ENCODE data around the gene CDC42BPB.

DNA sequence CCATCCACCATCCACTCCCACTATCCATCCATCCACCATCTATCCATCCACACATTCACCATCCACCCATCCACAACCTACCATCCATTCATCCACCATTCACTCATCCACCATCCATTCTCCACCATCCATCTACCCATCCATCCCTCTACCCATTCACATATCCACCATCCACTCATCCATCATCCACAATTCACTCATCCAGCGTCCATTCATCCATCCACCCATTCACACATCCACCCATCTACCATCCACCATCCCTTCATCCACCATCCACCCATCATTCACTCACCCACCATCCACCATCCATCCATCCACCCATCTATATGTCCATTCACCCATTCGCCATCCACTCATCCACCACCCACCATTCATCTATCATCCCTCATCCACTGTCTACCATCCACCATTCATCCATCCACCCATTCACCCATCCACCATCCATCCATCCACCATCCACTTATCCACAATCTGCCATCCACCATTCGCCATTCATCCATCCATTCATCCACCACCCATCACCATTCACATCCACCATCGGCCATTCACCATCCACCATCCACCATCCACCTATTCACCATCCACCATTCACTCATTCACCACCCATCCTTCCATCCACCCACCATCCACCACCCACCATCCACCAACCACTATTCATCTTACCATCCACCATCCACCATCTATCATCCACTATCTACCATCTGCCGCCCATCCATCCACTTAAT is 136.9 kb downstream of the CDC42BPB start:
- TF ChIP-seq, protein P1, sequence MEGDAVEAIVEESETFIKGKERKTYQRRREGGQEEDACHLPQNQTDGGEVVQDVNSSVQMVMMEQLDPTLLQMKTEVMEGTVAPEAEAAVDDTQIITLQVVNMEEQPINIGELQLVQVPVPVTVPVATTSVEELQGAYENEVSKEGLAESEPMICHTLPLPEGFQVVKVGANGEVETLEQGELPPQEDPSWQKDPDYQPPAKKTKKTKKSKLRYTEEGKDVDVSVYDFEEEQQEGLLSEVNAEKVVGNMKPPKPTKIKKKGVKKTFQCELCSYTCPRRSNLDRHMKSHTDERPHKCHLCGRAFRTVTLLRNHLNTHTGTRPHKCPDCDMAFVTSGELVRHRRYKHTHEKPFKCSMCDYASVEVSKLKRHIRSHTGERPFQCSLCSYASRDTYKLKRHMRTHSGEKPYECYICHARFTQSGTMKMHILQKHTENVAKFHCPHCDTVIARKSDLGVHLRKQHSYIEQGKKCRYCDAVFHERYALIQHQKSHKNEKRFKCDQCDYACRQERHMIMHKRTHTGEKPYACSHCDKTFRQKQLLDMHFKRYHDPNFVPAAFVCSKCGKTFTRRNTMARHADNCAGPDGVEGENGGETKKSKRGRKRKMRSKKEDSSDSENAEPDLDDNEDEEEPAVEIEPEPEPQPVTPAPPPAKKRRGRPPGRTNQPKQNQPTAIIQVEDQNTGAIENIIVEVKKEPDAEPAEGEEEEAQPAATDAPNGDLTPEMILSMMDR (IDR thresholded peaks at IDR 0.05) = no peak
- TF ChIP-seq POLR2A (IDR thresholded peaks at IDR 0.05) = no peak

All from breast epithelium (tissue), 3 donors.